Heart left ventricle (tissue), 16 donors: Measurements from ENCODE around the gene TWF1. TPM values are rescaled to one million over a fixed set of nuclear protein-coding genes. Genes with fewer than 3 reads are reported as not detected.
"Not testable (repeated sequence)": the region's sequence is repeated elsewhere in the genome, so short reads cannot be mapped to it uniquely, and the experiment has no call there.

Experiments
- ATAC-seq, 4 donors: fragments of 200-7000 bp; cut with Tn5 transposase; one replicate each; pipeline ENCODE4 v1.9.1; 2020 to 2022; ENCODE audit warnings: moderate library complexity in 4 of 4, mild to moderate bottlenecking in 3 of 4, moderate number of reproducible peaks in 1 of 4
- DNase-seq, 5 donors: peaks; one replicate each; pipeline ENCODE4 v3.0.0-alpha.2; 2020
- H3K27ac ChIP-seq, 12 donors: fragments of 200-600 bp; sonication (generic) in 4 of 12; one replicate each; pipeline versions ENCODE4 v1.5.0 to v1.8.0; 2016 to 2022; ENCODE audit warnings: mild to moderate bottlenecking in 2 of 12
- H3K27me3 ChIP-seq, 9 donors: fragments of 200-600 bp; sonication (generic) in 2 of 9; one replicate each; pipeline versions ENCODE4 v1.5.1 to v1.8.0; 2016 to 2022; ENCODE audit warnings: mild to moderate bottlenecking in 3 of 9
- H3K36me3 ChIP-seq, 9 donors: fragments of 200-600 bp; sonication (generic) in 2 of 9; one replicate each; pipeline versions ENCODE4 v1.5.0 to v1.8.0; 2018 to 2022; ENCODE audit warnings: mild to moderate bottlenecking in 2 of 9
- H3K4me1 ChIP-seq, 12 donors: fragments of 200-600 bp; sonication (generic) in 4 of 12; one replicate each; pipeline versions ENCODE4 v1.5.0 to v1.8.0; 2016 to 2022; ENCODE audit warnings: mild to moderate bottlenecking in 3 of 12
- H3K4me3 ChIP-seq, 12 donors: fragments of 200-600 bp; sonication (generic) in 4 of 12; one replicate each; pipeline versions ENCODE4 v1.5.0 to v1.8.0; 2017 to 2022; ENCODE audit warnings: mild to moderate bottlenecking in 9 of 12, moderate library complexity in 4 of 12
- H3K9me3 ChIP-seq, 12 donors: fragments of 200-600 bp; sonication (generic) in 4 of 12; one replicate each; pipeline versions ENCODE4 v1.5.0 to v1.8.0; 2016 to 2022; ENCODE audit warnings: mild to moderate bottlenecking in 1 of 12
- CTCF ChIP-seq, 12 donors: fragments of 200-600 bp; sonication (generic) in 4 of 12; IDR thresholded peaks; one replicate each; pipeline versions ENCODE4 v1.5.0 to v1.8.0; 2018 to 2022; ENCODE audit warnings: antibody characterized with exemption in 12 of 12, mild to moderate bottlenecking in 5 of 12
- POLR2A ChIP-seq, 2 donors: fragments of 450-650 bp; IDR thresholded peaks; one replicate each; pipeline ENCODE4 v1.6.1; 2017; ENCODE audit warnings: antibody characterized with exemption in 2 of 2, mild to moderate bottlenecking in 2 of 2, moderate library complexity in 2 of 2
- WGBS, 4 donors: extraction: QIAGEN DNeasy Blood & Tissue Kit in 2 of 4; methylation state at CpG; one replicate each; pipeline versions ENCODE4 v1.1.5 to v1.1.7; 2013 to 2018; 5-methylcytosine and 5-hydroxymethylcytosine counted together
- intact Hi-C, 10 donors: fragments of 100-400 bp; cut with DNase I; formaldehyde crosslinking; loops; one replicate each; pipeline versions ENCODE4 v1.11.1 to v1.14.2; 2022
- long read RNA-seq, 3 donors: library from polyadenylated mRNA; unstranded; transcript quantifications; one replicate each; pipeline ENCODE4 v2.0.0, GENCODE V29; 2020 to 2021
- polyA plus RNA-seq, 2 donors: library from polyadenylated mRNA; stranded (reverse); fragments of 200-250 nt; gene quantifications; one replicate each; pipeline ENCODE4 v1.2.3, GENCODE V29; 2013
- total RNA-seq, 9 donors: library from RNA; depleted of rRNA in 2 of 9; stranded (reverse); fragments of >200 nt in 2 of 9; fragmentation: NEBNext Ultra II Directional in 3 of 9; extraction: Animal tissue kit (Norgen Biotek cat#: 25700) in 3 of 9; gene quantifications; one replicate each; pipeline versions ENCODE4 v1.1.0 to v1.2.4, GENCODE V29; 2016 to 2023
- donor health status: ischemic (EF 13 %, LVEDD 7.1; RV severe dilation, severe dysfunction).
- donor health status: healthy with polysubstance abuse.
- donor health status: DM: no; HTN: yes; CAD: no.
- donor health status: DM: no; HTN: no; CAD: no.
- donor health status: ischemic (EF 25% LVEDD 6.9; RV normal size, moderate dysfunction).
- donor health status: ischemic (EF 25% LVEDD 5.7; RV mildly dilated, moderate dysfunction).
- donor health status: healthy.
- donor health status: DM: yes; HTN: yes; CAD: no.
- donor health status: ischemic (EF 35%, LVEDD 5.7; RV mildly dilated, moderate dysfunction).
- donor health status: nonischemic (EF 11% LVEDD 7.7; RV severe dilation, severe dysfunction).
- donor health status: DM: yes; HTN: yes; CAD: no.
- donor health status: PGD.
- donor health status: ischemic (EF 29% LVEDD 5.4; RV normal size, mild dysfunction).
- donor health status: nonischemic (EF 23%, LVEDD 6.1; RV moderate dilation, normal function).

The TWF1 gene
- total RNA-seq (10 to 100 TPM in 7 of 9 donors, 1 to 10 TPM in 2; 9.3 to 34.6 (median 10.7) TPM), polyA plus RNA-seq (10 to 100 TPM in 1 of 2 donors, 1 to 10 TPM in 1; 8.3 to 12.3 TPM)
- long read RNA-seq, donor 1, transcript TWF1-201 (9 exons, 3,045 nt), result major isoform, 8 of 19 reads
- long read RNA-seq, donor 1, partial matches to known transcripts, result 5 of 19 reads
- long read RNA-seq, donor 1, other reads (novel, unspliced or antisense), result 2 of 19 reads
- long read RNA-seq, donor 2, transcript TWF1-201 (9 exons, 3,045 nt), result major isoform, 39 of 46 reads
- long read RNA-seq, donor 2, partial matches to known transcripts, result 1 of 46 reads
- long read RNA-seq, donor 2, other reads (novel, unspliced or antisense), result 6 of 46 reads
- long read RNA-seq, donor 3, transcript TWF1-201 (9 exons, 3,045 nt), result major isoform, 18 of 23 reads
- long read RNA-seq, donor 3, partial matches to known transcripts, result 2 of 23 reads
- long read RNA-seq, donor 3, other reads (novel, unspliced or antisense), result 3 of 23 reads

DNA sequence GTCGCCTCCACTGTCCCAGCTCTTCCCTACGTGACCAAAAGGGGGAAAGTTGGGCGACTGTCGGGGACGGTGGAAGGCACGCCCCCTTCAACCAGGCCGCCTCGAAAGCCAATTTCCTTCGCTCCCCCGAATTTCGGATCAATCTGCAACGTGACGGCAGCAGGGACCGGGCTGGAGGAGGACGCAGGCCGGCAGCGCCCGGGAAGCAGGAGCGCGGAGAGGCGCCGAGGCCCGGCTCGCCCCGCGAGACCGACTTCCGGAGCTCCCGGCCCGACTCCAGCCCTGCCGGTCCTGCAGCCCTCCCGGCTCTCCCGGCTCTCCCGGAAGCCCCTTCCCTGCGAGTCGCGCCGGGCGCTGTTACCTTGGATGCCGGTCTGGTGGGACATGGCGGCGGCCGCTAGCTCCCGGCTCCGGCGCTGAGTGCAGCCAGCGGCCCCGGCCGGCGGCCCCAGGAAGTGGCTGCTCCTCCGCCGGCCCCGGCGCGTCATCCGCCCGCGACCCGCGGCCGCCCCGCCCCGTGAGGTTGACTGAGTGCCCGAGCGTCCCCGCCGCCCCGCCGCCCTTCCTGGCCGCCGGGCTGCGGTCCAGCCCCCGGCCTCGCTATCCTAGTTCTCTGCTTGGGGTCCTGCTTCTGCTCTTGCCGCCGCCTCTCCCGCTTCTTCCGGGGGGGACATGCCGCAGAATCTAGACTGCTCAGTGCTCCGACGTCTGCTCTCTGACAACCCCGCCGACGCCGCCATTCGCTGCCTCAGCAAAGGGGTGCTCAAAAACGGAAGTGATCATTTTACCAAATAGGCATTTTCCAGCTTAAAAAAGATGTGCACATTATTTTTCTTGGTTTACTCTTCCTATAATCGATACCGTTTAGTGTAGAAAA is at the start of gene TWF1:
Gene TWF1 (minus strand): TSS at position 458 of the 877 bp plus-strand sequence. CDS start 72 bp downstream, at position 386.
- DNase-seq (peak; percentile 90 to 95 (median 92)), ATAC-seq (peak; percentile 87 to 100 (median 99))
- no peaks in the 10 kb centered on the region for H3K27me3 ChIP-seq
- H3K4me1 ChIP-seq, result peaks cover 0 to 38% (median 23%) of the 10 kb centered on the region in 12 donors
- peak within 1 kb of the TSS; percentile 63 to 99 (median 88) for H3K4me3 ChIP-seq
- H3K9me3 ChIP-seq, result no peaks in the 10 kb centered on the region
- intact Hi-C loops, result loop anchor here in 8 of 10 donors (1.0 to 10.0 kb wide), 9 partner anchors 29 to 79 kb away; partner anchors contain the start of genes IRAK4 (in 4 of the 8), PUS7L (in 4 of the 8) and TMEM117 (in 3 of the 8)
- H3K27ac ChIP-seq, result peak within 1 kb of the TSS; percentile 87 to 98 (median 95)
- TF ChIP-seq CTCF (IDR thresholded peaks at IDR 0.05), result peak in 7 of 12 donors; percentile 15 to 43 (median 35)
- peak in 1 of 2 donors; percentile 75 for TF ChIP-seq POLR2A (IDR thresholded peaks at IDR 0.05)
- peaks cover 0 to 31% (median 23%) of the 10 kb centered on the region in 9 donors for H3K36me3 ChIP-seq
- 1% methylated on average over 24 to 89 of the region's 89 CpGs for WGBS, 4 donors

DNA sequence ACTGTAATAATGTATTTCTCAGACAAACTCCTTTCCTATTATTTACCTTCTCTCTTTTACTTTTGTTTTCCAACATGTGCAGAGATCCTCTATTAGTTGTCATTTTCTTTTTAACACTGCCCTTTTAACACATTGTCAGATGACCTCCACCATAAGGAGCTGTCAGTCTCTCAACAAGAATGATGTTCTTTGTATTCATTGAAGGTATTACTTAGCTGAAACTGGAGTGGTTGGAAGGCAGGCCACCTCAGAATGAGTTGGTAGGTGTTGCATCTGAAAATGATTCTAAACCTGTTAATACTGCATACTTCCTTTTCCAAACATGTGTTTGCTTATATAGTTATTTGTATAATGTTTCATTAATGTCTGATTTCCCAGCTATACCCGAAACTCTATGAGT is 46.6 kb upstream of the TWF1 start:
- ATAC-seq (no peak), DNase-seq (no peak)
- Histone ChIP-seq H3K4me3 (no peak overlapping the region), H3K27ac (no peak overlapping the region), H3K36me3 (no peaks in the 10 kb centered on the region), H3K9me3 (peaks cover 0 to 6% (median 0%) of the 10 kb centered on the region in 12 donors), H3K4me1 (no peaks in the 10 kb centered on the region), H3K27me3 (no peaks in the 10 kb centered on the region)
- no peak for TF ChIP-seq POLR2A (IDR thresholded peaks at IDR 0.05)
- intact Hi-C loops, result no loop called here
- 92 to 100% (median 95%) methylated on average over 1 of the region's 1 CpG for WGBS, 4 donors

DNA sequence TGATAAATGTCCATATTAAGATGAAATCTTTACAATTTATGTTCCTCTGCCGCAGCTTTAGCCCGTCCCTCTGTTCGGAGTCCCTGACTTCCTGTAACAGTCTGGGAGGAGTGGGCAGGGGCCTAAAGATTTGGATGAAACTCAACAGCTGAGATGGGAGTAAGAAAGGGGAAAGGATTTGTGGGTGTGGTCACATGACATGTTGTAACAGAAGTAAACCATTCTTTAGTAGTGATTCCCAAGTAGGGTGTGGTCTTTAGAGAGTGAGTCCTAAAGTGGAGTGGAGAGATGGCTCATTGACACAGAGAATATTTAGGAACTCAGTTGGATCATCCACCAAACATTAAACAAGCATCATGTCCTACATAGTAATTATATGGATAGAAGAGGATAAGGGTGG is 42.7 kb upstream of the TWF1 start:
- Histone ChIP-seq H3K9me3 (peaks cover 0 to 6% (median 0%) of the 10 kb centered on the region in 12 donors), H3K27ac (no peak overlapping the region), H3K4me1 (no peaks in the 10 kb centered on the region), H3K4me3 (no peak overlapping the region), H3K36me3 (peaks cover 0 to 16% (median 4%) of the 10 kb centered on the region in 9 donors), H3K27me3 (no peaks in the 10 kb centered on the region)
- ATAC-seq (no peak), DNase-seq (no peak)
- no peak for TF ChIP-seq POLR2A (IDR thresholded peaks at IDR 0.05)
- no peak for TF ChIP-seq CTCF (IDR thresholded peaks at IDR 0.05)
- 77 to 96% (median 93%) methylated on average over 3 of the region's 3 CpGs for WGBS, 4 donors
- intact Hi-C loops, result no loop called here

GRCh38 chr12:43848226-43848507 is 42.0 kb upstream of the TWF1 start:
- intact Hi-C loops, result no loop called here
- Histone ChIP-seq H3K4me1 (no peaks in the 10 kb centered on the region), H3K9me3 (peaks cover 0 to 6% (median 0%) of the 10 kb centered on the region in 12 donors), H3K27ac (no peak overlapping the region), H3K36me3 (peaks cover 0 to 16% (median 4%) of the 10 kb centered on the region in 9 donors), H3K27me3 (no peaks in the 10 kb centered on the region), H3K4me3 (no peak overlapping the region)
- no peak for ATAC-seq
- TF ChIP-seq POLR2A (IDR thresholded peaks at IDR 0.05) (no peak), CTCF (IDR thresholded peaks at IDR 0.05) (no peak)
- no peak for DNase-seq
- 80 to 89% (median 84%) methylated on average over 4 of the region's 4 CpGs for WGBS, 4 donors

DNA sequence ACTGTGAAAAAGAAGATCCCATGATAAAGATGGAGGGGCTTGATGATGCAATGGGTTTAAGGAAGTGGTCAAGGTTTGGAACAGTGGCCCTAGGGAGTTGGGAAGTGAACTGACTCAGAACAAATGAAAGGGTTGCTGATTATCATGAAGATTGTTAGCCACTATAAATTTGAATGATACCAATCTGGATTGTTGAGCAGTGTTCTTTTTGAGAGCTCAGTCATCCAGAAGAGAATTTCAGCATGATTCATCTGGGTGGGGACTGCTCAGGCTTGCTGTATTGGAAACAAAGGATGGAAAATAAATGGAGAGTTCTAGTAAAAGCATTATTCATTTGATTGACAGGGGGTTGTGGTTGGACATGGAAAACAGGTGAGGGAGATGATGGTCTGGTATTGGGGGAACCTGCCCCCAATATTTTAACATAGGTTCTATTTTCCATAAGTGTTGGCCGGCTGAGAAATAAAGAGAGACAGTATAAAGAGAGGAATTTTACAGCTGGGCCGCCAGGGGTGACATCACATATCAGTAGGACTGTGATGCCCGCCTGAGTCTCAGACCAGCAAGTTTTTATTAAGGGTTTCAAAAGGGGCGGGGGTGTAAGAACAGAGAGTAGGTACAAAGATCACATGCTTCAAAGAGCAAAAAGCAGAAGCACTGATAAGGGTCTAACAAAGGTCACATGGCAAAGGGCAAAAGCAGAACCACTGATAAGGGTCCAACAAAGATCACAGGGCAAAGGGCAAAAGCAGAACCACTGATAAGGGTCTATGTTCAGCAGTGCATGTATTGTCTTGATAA is 41.5 kb upstream of the TWF1 start:
- H3K9me3 ChIP-seq, ATAC-seq, H3K4me3 ChIP-seq, H3K27me3 ChIP-seq, H3K27ac ChIP-seq, intact Hi-C loops, DNase-seq, H3K4me1 ChIP-seq: not testable (repeated sequence)
- H3K36me3 ChIP-seq, result peaks cover 0 to 16% (median 4%) of the 10 kb centered on the region in 9 donors
- WGBS, 4 donors, result 81 to 91% (median 86%) methylated on average over 4 of the region's 4 CpGs
